Measurements from ENCODE around the gene ARG2.

DNA sequence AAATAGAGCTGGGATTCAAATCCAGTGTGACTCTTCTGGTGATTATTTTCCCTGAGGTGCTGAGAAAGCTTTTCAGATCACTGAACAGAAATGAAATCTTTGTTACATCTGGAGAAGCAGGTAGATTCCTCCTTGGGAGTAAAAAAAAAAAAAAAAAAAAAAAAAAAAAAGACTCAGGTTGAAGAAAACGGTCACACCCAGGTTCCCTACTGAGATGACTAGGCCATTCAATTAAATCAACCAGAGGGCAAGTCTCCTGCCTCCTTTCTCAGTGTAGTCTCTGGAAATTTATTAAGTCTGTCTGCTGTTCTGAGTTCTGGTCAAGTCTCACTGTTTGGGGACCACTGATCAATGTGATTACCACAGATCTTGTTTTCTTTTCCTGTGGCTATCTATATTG is 24.0 kb downstream of the ARG2 start:
- TF ChIP-seq ZFP30 (CRISPR knock-in tag; IDR thresholded peaks at IDR 0.05) (no peak), CREB5 (CRISPR knock-in tag; IDR thresholded peaks at IDR 0.05; ENCODE audit: low read depth) (no peak), ESRRG (CRISPR knock-in tag; IDR thresholded peaks at IDR 0.05) (no peak), PATZ1 (CRISPR knock-in tag; IDR thresholded peaks at IDR 0.05; ENCODE audit: borderline replicate concordance) (no peak), ZFP3 (CRISPR knock-in tag; IDR thresholded peaks at IDR 0.05) (no peak), TCF4 (CRISPR knock-in tag; IDR thresholded peaks at IDR 0.05; ENCODE audit: borderline replicate concordance) (no peak)
